ENCODE measurements around the gene CHMP5.

The CHMP5 gene

GRCh38 chr9:33254211-33254610 is 10.6 kb upstream of the CHMP5 start:
- Histone ChIP-seq H3K4me1 (no peaks in the 10 kb centered on the region), H3K9me3 (no peaks in the 10 kb centered on the region), H3K4me3 (ENCODE audit: low read depth, low read length) (no peak overlapping the region), H3K27me3 (no peaks in the 10 kb centered on the region), H3K36me3 (peaks cover 65% of the 10 kb centered on the region)
- no peak for DNase-seq
- no peak for TF ChIP-seq CTCF (IDR thresholded peaks at IDR 0.05; ENCODE audit: low read depth, low read length)

- no peaks in the 10 kb centered on the region for H3K4me1 ChIP-seq
- H3K36me3 ChIP-seq, result peaks cover 73% of the 10 kb centered on the region
- H3K27me3 ChIP-seq, result no peaks in the 10 kb centered on the region
- TF ChIP-seq CTCF (IDR thresholded peaks at IDR 0.05; ENCODE audit: low read depth, low read length), result no peak
- no peaks in the 10 kb centered on the region for H3K9me3 ChIP-seq
- no peak overlapping the region for H3K4me3 ChIP-seq (ENCODE audit: low read depth, low read length)
- DNase-seq, result no peak
These were observed 9.8 kb upstream of the CHMP5 start for GRCh38 chr9:33255014-33255413.

- Histone ChIP-seq H3K36me3 (peaks cover 77% of the 10 kb centered on the region), H3K27me3 (no peaks in the 10 kb centered on the region), H3K4me1 (no peaks in the 10 kb centered on the region), H3K9me3 (no peaks in the 10 kb centered on the region), H3K4me3 (ENCODE audit: low read depth, low read length) (no peak overlapping the region)
- no peak for TF ChIP-seq CTCF (IDR thresholded peaks at IDR 0.05; ENCODE audit: low read depth, low read length)
- DNase-seq, result no peak
These were observed 9.4 kb upstream of the CHMP5 start for GRCh38 chr9:33255471-33255870.

GRCh38 chr9:33256236-33256635 is 8.6 kb upstream of the CHMP5 start:
- no peak for TF ChIP-seq CTCF (IDR thresholded peaks at IDR 0.05; ENCODE audit: low read depth, low read length)
- Histone ChIP-seq H3K9me3 (no peaks in the 10 kb centered on the region), H3K36me3 (peaks cover 82% of the 10 kb centered on the region), H3K4me3 (ENCODE audit: low read depth, low read length) (no peak overlapping the region), H3K27me3 (no peaks in the 10 kb centered on the region), H3K4me1 (no peaks in the 10 kb centered on the region)
- DNase-seq, result no peak

- Histone ChIP-seq H3K9me3 (no peaks in the 10 kb centered on the region), H3K4me1 (no peaks in the 10 kb centered on the region), H3K27me3 (no peaks in the 10 kb centered on the region), H3K36me3 (peaks cover 91% of the 10 kb centered on the region), H3K4me3 (ENCODE audit: low read depth, low read length) (no peak overlapping the region)
- TF ChIP-seq CTCF (IDR thresholded peaks at IDR 0.05; ENCODE audit: low read depth, low read length), result no peak
- DNase-seq, result no peak
These were observed 7.6 kb upstream of the CHMP5 start for GRCh38 chr9:33257276-33257675.

GRCh38 chr9:33260372-33260771 is 4.5 kb upstream of the CHMP5 start:
- Histone ChIP-seq H3K4me1 (no peaks in the 10 kb centered on the region; the same call in 1 of the 2 replicates), H3K27me3 (no peaks in the 10 kb centered on the region), H3K4me3 (ENCODE audit: low read depth, low read length) (no peak overlapping the region), H3K9me3 (no peaks in the 10 kb centered on the region), H3K36me3 (peaks cover 68% of the 10 kb centered on the region)
- no peak for DNase-seq
- no peak for TF ChIP-seq CTCF (IDR thresholded peaks at IDR 0.05; ENCODE audit: low read depth, low read length)
